Measurements from ENCODE around the gene SGPL1. TPM values are rescaled to one million over a fixed set of nuclear protein-coding genes. Genes with fewer than 3 reads are reported as not detected.

The SGPL1 gene
- total RNA-seq, 1 experiment from 2014 or later: 52.6 TPM

DNA sequence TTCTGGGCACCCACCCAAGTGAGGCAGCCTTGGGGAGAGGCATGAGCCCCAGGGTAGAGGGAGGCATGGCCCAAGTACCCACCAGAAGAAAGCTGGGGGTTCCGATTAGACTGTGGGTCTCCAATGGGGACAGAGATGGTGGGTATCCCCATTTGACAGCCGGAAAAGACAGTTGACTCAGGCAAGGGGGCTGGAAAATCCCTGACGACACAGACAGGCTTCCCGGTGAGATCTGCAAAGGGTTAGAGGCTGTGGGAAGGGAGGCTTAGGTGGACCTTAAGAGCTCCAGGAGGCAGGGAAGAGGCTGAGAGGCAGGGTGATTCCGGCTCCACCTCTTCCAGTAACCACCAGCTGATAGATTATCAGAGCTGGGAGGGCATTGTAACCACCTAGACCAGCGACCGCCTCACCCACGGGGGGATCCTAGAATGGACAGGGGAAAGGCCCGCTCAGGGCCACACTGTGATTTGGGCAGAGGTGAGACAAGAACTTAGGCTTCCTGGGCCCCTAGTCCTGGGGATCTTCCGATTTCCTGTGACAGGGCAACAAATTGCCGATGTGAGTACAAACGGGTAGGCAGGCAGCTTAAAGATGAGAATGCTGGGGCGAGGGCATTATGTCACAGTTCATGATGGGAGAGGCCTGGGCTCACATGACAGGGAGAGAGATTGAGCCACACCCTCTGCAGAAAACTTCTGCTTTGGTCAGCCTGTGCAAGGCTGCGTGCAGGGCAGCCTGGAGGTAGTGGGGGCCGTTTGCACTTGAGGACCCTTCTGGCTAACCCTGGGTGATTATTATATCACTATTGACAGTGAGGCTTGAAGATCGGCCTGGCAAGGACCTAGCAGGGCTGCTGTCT is 36.0 kb upstream of the SGPL1 start:
- Histone ChIP-seq H3K9ac (ENCODE audit: extremely low read depth, insufficient read length, low read length) (no peak overlapping the region), H2BK12ac (ENCODE audit: insufficient read length, low read depth, low read length) (no peak overlapping the region), H3K14ac (ENCODE audit: insufficient read depth, low read length) (no peak overlapping the region), H2AK5ac (ENCODE audit: insufficient read length, low read length) (no peak overlapping the region), H4K5ac (ENCODE audit: insufficient read length, low read depth, low read length) (no peak overlapping the region), H3K9me3 (ENCODE audit: control insufficient read depth, low read depth, low read length) (no peaks in the 10 kb centered on the region), H3K23me2 (ENCODE audit: insufficient read length, low read depth, low read length, poor library complexity, severe bottlenecking) (no peaks in the 10 kb centered on the region), H2BK5ac (ENCODE audit: insufficient read length, low read length) (no peak overlapping the region), H2AFZ (ENCODE audit: low read length) (no peak overlapping the region), H4K8ac (replicated peaks; ENCODE audit: insufficient read length, low read depth, low read length) (no peak overlapping the region), H3K18ac (ENCODE audit: insufficient read length, low read depth, low read length) (no peak overlapping the region), H4K91ac (ENCODE audit: insufficient read length, low read depth, low read length) (no peak overlapping the region), H3K27ac (ENCODE audit: insufficient read length, low read depth, low read length) (no peak overlapping the region), H2BK15ac (ENCODE audit: low read depth, low read length) (no peak overlapping the region), H4K20me1 (ENCODE audit: control insufficient read depth, insufficient read depth, insufficient read length) (peaks cover 2% of the 10 kb centered on the region), H3K4ac (ENCODE audit: low read depth, low read length) (no peak overlapping the region), H3T11ph (ENCODE audit: low read length) (no peak overlapping the region), H2BK20ac (ENCODE audit: low read depth, low read length, poor library complexity, severe bottlenecking) (no peak overlapping the region), H3K56ac (ENCODE audit: insufficient read length, low read depth, low read length) (no peak overlapping the region), H3K4me2 (ENCODE audit: insufficient read depth, insufficient read length, low read length) (no peak overlapping the region), H3K79me2 (ENCODE audit: insufficient read depth, low read length) (no peaks in the 10 kb centered on the region), H3K79me1 (ENCODE audit: insufficient read depth, low read depth, low read length, poor library complexity, severe bottlenecking) (no peaks in the 10 kb centered on the region), H2BK120ac (ENCODE audit: low read depth, low read length, poor library complexity, severe bottlenecking) (no peak overlapping the region), H3K27me3 (ENCODE audit: insufficient read depth, low read length) (no peaks in the 10 kb centered on the region), H3K4me1 (ENCODE audit: insufficient read depth, low read length) (no peaks in the 10 kb centered on the region), H3K23ac (ENCODE audit: insufficient read length, low read depth, low read length) (no peak overlapping the region)
- DNase-seq: no peak
- no peaks in the 10 kb centered on the region for H3K36me3 Mint-ChIP-seq (ENCODE audit: insufficient read depth in 1 of 3, low read depth in 3 of 3)
- H3K27ac Mint-ChIP-seq: no peak overlapping the region
- no peaks in the 10 kb centered on the region for H3K9me3 Mint-ChIP-seq
- TF ChIP-seq, protein P1, sequence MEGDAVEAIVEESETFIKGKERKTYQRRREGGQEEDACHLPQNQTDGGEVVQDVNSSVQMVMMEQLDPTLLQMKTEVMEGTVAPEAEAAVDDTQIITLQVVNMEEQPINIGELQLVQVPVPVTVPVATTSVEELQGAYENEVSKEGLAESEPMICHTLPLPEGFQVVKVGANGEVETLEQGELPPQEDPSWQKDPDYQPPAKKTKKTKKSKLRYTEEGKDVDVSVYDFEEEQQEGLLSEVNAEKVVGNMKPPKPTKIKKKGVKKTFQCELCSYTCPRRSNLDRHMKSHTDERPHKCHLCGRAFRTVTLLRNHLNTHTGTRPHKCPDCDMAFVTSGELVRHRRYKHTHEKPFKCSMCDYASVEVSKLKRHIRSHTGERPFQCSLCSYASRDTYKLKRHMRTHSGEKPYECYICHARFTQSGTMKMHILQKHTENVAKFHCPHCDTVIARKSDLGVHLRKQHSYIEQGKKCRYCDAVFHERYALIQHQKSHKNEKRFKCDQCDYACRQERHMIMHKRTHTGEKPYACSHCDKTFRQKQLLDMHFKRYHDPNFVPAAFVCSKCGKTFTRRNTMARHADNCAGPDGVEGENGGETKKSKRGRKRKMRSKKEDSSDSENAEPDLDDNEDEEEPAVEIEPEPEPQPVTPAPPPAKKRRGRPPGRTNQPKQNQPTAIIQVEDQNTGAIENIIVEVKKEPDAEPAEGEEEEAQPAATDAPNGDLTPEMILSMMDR (conservative IDR thresholded peaks at IDR 0.05): no peak
- H3K4me1 Mint-ChIP-seq: peaks cover 5 to 11% of the 10 kb centered on the region in 2 experiments; a peak in 3 of 4 replicates
- H3K27me3 Mint-ChIP-seq (ENCODE audit: low read depth): no peaks in the 10 kb centered on the region
- H3K4me3 Mint-ChIP-seq: no peak overlapping the region
- no CpG with 5 or more reads among the region's 16 CpGs for WGBS (ENCODE audit: extremely low coverage, insufficient read length, low lambda C conversion rate)
